ENCODE measurements around the gene FMO2.

GRCh38 chr1:171160639-171161354 is 24.3 kb upstream of the FMO2 start:
- TF ChIP-seq CTCF (IDR thresholded peaks at IDR 0.05), result no peak
- no peak for TF ChIP-seq EP300 (IDR thresholded peaks at IDR 0.05)
- no peak for TF ChIP-seq POLR2AphosphoS5 (IDR thresholded peaks at IDR 0.05)
- TF ChIP-seq POLR2A (IDR thresholded peaks at IDR 0.05), result no peak
